Stimulated activated naive CD8-positive, alpha-beta T cell treated with anti-CD3 and anti-CD28 coated beads, Interleukin-15, Interleukin-2, amounts not matched to agents 100 U/mL and 50 U/mL, for 24 hours (primary cell): ENCODE data around the gene COIL.
A peak's percentile ranks its signal among the peaks of the same experiment; 100 is the strongest.
"Not testable (repeated sequence)": the region's sequence is repeated elsewhere in the genome, so short reads cannot be mapped to it uniquely, and the experiment has no call there.

Experiments
- ATAC-seq: fragments of 150-1000 bp; cut with Tn5 transposase; one replicate; pipeline ENCODE4 v1.10.0; 2021
- DNase-seq: peaks from one replicate; pipeline ENCODE4 v3.0.0; 2021

COIL gene

DNA sequence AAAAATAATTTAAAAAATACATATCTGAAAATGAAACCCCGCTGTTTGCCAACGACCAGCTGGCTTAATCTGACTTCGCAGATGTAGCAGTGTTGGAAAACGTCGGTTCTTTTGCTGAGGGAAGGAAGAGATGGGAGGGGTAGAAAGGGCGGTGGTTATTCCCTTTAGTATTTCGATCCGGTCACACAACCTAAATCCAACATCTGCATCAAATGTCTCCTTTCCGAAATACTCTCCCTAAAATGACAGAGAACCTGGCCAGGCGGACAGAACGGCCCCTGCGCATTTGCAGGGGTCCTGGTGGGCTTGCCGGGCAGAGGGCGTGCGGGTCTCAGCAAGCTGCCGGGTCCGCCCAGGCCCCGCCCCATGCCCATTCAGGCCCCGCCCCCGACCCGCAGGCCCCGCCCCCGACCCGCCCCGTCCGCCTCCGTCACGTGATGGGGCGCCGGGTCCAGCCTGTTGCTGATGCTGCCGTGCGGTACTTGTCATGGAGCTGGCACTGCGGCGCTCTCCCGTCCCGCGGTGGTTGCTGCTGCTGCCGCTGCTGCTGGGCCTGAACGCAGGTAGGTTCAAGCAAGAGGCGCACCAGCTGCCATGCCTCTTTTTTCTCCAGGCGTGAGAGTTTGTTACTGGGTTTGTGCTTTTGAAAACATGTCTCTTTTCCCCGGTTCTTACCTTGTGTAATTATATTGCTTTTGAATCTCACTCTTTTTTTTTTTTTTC is 17.0 kb upstream of the COIL start, which contains the start of gene SCPEP1:
SCPEP1 (plus strand) TSS at position 459 of the 723 bp plus-strand sequence; CDS start at position 488, 29 bp downstream.
- peak; percentile 80 for DNase-seq
- ATAC-seq, result peak; percentile 91

DNA sequence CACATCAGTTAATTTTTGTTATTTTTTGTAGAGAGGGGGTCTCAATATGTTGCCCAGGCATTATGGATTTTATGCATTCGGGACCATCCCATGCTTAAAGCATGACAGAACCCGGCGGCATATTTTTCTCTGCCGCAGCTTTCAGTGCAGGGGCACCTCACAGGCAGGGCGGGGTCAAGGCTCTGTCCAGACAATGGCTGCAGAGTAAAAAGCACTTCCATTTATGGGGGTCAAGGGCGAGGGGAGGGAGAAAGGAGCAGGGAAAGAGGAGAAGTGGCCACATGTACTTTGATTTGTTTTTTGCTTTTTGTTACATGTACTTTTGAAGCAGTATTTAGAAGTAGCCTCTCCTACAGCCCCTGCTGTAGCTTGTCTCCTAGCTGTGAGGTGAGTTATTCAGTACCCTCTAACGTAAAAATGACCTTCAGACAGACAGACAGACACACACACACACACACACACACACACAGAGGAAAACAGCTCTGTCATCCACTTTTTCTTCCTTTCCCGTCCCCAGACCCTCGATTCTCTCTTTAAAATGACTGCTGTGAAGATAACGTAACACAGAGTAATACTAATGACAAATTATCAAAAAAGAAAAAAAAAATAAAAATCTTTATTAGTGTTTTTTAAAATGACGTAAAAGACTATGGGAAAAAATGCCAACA is 16.2 kb upstream of the COIL start:
- ATAC-seq (no peak), DNase-seq (no peak)

DNA sequence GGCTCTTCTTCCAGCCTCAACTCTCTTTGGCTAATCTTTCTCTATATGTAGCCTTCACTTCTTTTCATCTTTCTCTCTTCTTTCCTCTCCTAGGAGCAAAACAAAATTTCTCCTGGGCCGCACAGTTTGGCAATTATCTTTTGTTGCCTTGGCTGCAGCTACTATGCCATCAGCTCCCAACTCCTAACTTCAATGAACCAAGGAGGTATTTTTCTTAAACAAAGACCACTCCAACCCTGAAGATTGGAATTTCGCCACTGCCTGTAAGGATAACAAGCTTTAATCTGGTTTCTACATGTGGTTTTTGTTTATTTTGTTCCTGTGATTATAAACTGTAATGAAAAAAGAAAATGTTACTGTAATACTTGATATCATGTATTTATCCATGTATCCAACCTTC is 14.8 kb upstream of the COIL start:
- no peak for ATAC-seq
- no peak for DNase-seq

DNA sequence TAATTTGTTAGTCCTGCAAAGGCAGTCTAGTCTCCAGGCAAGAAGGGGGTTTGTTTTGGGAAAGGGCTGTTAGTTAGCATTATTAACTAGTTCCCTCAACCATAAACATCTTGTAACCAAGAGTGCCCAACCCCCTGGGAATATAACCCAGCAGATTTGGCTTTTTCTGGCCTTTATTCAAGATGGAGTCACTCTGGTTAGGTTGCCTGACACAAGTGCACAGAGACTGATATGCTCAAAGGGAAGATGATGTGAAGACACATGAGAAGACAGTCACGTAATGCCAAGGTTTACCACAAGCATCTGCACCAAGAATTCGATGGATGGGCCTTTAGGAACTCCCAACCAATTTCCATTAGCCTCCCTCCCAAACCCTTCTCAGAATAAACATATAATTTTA is 13.2 kb upstream of the COIL start:
- ATAC-seq, result no peak

DNA sequence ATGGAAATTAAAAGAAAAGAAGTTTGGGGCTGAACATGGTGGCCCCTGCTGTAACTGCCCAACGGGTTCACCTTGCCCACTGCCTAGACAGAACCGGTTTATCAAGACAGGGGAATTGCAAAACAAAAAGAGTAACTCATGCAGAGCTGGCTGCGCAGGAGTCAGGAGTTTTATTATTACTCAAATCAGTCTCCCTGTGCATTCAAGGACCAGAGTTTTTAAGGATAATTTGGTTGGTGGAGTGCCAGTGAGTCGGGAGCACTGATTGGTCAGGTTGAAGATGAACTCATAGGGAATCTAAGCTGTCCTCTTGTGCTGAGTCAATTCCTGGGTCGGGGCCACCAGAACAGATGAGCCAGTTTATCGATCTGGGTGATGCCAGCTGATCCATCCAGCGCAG is 12.7 kb upstream of the COIL start:
- ATAC-seq, result no peak
- no peak for DNase-seq

More for the DNA sequence above, 13.2 kb upstream of the COIL start:
- no peak for DNase-seq

DNA sequence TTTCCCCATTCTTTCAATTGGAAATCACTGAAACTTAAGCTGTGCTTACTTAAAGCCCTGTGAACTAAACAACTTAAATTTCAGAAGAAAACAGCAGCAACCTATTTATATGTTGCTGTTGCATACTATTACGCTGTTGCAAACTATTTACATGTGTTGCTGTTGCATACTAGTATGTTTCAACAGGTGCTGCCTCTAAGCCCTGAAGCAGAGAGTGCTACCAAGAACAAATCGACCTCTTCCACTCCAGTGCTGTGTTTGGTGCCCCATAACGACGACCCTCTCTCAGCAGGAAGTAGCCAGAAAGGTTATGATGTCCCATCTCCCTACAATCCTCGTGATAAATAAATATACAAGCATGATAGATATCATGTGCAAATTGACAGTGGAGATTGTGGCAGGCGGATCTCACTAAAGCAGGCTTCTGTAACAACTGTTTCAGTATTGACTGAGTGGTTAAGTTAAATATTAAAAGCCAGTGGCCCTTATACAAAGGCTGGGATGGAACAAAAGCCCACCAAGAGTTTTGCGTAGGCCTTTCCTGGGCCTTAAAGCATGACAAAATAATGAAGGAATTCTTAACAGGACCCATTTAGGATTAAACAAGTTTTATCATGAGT is 11.4 kb upstream of the COIL start:
- no peak for DNase-seq
- ATAC-seq, result no peak

DNA sequence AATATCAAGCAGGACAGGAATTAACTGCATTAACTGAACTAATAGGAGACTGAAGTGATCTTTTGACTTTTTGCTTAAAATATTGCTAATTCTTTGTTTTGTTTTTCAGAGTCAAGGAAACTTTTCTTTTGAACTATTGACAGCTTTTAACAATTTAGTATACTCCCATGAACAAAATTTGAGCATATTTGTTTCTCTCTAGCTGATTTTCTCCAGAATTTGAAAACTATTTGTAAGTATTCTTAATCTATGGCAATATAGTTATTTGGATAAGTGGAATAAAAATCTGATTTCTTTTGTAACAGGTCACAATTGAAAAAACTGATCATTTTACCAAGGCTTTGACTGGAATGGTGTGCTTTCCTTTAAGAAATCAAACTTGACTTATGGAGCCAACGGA is 10.1 kb upstream of the COIL start:
- ATAC-seq, result no peak
- DNase-seq, result no peak

DNA sequence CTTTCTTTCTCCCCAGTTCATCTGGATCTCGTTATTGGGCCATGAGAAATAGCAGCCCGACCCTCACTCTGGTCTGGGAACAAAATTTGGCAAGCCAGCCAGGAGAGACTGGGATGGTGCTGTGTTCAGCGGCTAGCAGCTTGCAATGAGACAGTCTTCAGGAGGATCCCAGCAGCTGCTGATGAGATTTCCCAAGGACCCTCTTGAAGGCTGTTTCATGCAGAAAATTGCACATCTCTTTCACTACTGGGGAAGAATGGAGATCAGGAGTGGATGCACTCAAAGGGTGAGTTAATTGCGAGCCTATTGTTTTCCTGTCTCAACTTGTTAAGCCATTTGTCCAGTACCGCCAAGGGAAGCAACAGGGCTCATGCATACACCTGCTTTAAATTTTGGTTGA is 5.5 kb upstream of the COIL start:
- no peak for DNase-seq
- ATAC-seq, result no peak

DNA sequence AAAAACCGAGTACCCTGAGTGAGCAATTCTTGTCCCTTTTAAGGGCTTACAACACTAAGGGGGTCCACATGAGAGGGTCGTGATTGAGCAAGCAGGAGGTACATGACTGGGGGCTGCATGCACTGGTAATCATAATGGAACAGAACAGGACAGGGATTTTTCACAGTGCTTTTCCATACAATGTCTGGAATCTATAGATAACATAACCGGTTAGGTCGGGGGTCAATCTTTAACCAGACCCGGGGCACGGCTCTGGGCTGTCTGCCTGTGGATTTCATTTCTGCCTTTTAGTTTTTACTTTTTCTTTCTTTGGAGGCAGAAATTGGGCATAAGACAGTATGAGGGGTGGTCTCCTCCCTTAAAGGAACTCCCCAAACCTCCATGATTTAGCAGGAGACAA is 4.8 kb upstream of the COIL start:
- not testable (repeated sequence) for ATAC-seq, DNase-seq

DNA sequence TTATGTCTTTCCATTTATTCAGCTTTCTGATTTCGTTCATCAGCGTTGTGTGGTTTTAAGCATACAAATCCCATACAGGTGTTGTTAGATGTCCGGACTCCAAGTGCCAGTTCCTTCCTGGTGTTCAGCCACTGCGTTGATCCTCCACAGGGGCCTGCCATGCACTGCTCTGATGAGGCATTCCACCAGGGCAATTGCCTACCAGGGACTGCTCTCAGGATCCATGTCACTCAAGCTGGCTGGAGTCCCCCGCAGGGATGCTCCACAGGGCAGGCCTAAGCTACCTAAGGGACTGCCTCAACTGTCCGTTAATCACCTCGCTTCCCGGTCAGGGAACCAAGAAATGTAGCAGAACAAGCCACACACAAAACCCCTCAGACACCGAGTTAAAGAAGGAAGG is 4.4 kb upstream of the COIL start:
- not testable (repeated sequence) for ATAC-seq, DNase-seq

DNA sequence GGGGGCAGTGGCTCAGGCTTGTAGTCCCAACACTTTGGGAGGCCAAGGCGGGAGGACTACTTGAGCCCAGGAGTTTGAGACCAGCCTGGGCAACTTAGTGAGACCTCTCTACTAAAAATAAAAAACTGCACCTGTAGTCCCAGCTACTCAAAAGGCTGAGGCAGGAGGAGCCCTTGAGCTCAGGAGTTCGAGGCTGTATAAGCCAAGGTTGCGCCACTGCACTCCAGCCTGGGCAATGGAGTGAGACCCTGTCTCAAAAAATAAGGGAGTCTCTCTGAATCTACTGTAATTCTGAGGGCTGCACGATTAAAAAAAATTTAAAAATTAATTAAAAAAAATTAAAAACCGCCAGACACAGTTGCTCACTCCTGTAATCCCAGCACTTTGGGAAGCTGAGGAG is 3.9 kb downstream of the COIL start:
- no peak for DNase-seq
- ATAC-seq, result no peak

DNA sequence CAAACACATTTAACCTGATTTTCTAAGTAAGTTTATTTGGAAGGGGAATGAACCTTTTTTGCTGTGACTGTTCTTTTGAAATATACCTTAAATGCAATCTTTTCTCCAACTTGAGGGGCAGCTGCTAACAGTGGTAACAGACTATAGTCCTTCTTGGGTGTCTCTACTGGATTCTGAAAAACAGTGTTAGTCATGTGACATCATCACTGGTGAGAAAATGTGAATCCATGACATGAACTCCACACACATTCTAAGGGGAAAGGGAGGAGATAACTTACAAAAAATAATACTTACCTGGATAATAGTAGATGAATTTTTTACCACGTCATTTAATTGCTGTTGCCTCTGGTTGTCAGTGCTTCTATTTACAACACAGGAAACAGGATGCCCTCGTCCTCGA is 11.3 kb downstream of the COIL start:
- DNase-seq, result no peak
- ATAC-seq, result no peak

DNA sequence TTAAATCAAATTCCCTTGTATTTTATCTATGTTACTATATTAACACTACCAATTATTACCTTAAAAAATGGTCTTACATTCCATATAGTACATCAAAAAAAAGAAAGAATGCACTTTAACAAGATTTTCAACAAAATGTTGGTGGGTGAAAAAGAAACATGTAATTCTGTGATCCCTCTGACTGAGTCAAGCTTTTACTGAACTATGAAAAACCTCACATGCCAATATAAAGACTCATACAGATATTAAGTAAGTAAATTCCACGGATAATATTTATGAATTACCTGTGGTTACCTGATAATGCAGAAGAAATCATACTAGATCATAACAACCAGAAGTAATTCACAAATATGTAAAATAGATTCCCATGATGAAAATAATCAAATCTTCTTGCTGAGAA is 12.4 kb downstream of the COIL start:
- DNase-seq (no peak), ATAC-seq (no peak)

DNA sequence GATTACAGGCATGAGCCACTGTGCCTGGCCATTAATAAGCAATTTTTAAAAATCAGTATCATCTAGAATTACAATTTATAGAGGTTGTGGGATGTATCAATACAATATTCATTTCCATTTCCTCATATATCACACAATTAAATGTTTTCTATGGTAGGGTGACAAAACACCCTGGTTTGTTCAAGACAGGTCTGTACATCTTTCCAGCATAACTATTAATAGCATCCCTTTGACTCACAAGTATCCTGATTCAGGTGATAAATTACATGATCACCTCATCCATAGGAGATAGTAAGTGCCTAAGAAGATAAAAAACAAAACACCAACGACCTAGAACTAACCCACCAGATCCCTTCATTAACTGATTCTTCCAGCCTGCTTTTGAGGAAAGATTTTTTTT is 13.1 kb downstream of the COIL start:
- DNase-seq, result no peak
- ATAC-seq, result no peak

DNA sequence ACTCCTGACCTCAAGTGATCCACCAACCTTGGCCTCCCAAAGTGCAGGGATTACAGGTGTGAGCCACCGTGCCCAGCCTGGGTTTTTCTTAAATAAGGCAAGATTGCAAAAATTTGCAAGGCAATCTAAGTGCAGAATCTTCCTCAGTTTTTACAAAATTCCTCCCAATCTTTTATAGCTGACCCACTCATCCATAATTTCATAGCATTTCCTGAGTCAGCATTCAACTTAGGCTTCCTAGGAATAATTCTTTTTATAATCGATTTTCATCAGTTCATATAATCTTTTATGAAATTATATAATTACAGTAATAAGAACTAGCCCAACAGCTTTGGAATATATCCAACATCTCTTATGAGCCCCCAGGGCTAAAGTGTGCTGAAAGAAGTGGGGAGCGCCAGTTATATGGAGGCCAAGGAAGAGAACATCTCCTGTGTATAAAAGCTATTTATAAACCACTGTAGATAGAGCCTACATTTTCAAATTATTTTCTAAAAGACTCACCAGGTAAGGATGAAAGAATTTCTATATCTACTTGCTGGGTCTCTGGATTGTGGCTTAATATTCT is 14.8 kb downstream of the COIL start:
- ATAC-seq, result no peak

DNA sequence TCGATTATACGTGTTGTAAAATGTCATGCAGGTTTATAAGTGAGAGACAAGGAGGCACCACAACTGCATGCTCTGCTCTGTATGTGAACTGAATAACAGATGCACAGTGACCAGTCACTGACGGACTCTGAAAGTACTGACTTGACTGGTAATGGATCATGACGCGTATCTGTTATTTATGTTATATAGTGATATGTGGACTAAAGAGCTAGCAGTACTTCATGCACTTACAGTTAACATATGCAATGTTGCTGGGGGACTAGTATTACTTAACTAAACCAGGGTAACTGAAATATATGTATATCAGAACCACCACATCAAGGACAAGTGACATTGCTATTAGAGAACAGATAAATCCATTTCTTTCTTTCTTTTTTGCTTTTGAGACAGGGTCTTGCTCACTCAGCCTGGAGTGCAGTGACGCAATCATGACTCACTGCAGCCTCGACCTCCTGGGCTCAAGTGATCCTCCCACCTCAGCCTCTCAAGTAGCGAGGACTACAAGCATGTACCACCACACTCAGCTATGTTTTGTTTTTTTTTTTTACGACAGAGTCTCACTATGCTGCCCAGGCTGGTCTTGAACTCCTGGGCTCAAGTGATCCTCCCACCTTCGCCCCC is 17.2 kb downstream of the COIL start:
- DNase-seq (no peak), ATAC-seq (no peak)

More for the DNA sequence above, 14.8 kb downstream of the COIL start:
- DNase-seq, result no peak

DNA sequence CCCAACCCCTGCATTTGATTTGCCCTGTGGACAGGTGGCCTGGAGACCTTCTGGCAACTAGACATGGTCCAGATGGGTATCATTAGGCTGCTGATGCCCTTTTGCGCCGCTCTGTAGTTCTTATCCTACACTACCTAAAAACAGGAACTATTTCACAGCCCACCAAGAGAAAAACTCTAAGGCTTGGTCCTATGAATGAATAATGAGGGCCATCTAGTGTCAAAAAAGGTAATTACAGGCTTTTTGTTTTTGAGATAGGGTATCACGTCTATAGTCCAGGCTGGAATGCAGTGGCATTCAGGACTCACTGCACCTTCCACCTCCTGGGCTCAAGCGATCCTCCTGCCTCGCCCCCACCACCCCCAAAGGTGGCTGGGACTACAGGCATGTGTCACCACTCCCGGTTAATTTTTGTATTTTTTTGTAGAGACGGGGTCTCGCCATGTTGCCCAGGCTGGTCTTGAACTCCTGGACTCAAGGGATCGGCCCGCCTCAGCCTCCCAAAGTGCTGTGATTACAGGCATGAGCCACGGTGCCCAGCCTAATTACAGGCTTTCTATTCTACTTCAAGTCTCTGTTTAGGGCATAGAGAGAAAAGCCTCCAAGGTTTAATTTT is 20.9 kb downstream of the COIL start:
- ATAC-seq (peak; percentile 45), DNase-seq (no peak)

DNA sequence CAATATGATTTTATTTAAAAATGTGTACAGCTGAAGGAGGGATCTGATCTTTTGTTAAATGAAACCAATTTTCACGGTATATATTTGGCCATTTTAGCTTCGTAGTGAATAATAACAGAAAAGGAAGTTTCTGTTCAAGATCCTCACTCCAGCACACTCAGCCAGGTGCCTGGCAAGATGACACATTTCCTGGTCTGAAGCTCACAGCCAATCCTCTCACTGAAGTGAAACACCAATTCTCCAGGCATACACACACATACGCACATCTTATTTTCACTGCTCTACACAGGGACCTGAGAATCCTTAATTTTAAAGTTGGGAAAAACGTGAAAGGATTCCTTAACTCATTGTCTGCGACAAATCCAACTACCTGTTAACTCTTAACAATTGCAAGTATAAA is 22.6 kb downstream of the COIL start:
- not testable (repeated sequence) for ATAC-seq

DNA sequence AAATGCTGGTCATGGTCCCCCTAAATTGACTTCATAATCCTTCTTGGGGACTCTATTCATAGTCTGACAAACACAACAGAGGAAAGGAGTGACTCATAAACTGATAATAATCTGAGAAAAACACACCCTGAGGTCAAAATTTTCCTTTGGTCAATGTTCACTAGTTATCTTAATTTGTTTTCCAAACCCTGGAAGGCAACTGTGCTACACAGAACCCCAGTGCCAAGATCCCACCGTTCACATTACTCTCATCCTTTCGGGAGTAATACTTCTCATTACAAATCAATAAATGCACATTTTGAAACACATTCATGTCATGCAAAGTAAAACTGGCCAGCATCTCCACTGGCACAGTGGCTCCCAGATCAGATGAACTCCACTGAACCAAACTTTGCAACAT is 23.2 kb downstream of the COIL start:
- ATAC-seq, result no peak
- no peak for DNase-seq

More for the DNA sequence above, 22.6 kb downstream of the COIL start:
- DNase-seq, result not testable (repeated sequence)

DNA sequence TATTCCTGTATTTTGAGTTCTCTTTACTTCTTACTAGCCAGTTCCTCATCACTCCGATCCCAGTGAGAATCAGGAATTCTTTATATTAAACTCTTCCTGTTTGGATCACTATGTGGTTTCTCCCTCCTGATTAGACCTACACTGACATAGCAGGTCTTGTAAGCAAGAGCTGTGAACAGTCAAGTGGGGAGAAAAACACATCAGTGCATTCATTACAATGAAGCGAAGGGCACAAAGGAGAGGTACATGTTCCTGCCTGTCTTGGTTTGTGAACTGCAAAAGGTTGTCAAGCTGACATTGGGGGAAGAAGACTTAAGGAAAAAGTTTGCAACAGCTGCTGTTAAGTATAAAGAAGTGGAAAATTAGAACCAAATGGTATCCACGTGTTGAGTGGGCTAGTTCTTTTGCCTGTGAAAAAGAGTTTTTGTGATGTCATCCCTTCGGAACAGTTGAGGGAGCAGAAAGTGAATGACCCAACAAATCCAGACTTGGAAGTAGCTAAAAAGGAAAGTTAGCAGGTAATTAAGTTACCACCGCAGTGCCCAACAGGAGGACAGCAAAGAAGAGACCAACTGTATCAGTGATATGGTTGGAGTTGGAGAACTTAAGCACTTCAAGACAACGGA is 24.0 kb downstream of the COIL start:
- DNase-seq (no peak), ATAC-seq (no peak)

DNA sequence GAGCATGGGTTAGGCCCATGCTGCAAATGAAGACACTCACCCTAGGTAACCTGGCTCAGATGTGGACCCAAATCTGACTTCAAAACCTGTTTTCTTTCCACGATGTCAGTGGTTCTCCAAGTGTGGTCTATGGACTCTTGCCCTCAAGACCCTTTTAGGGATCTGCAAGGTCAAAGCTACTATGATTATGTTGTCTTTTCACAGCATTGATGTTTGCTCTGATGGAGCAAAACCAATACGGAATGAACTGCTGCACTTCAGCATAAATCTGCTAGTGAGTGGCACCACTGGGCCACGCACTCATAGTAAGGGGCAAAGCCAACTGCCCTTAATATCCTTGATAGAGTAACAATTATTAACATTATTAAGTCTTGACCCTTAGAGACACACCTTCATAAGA is 25.4 kb downstream of the COIL start:
- no peak for DNase-seq
- no peak for ATAC-seq

DNA sequence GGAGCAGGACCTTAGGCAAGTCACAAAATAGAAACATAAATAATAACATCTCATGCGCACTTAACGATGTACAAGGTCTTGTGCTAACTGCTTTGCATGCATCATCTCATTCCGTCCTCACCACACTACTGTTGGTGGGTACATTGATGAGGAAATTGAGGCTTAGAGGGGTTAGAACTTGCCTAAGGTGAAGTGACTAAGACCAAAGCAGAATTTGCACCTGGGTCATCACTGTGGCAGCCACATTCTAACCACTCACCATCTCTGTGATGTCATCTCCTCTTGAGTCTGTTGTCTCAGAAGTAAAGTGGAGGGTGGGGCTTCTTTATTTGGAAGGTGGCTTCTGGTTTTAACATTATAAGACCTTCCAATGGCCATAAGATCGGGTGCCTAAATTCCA is 26.6 kb downstream of the COIL start:
- DNase-seq, result no peak
- ATAC-seq, result peak; percentile 72
